ENCODE data around the gene B3GNT9.

GRCh38 chr16:67105881-67106280 lies 44.9 kb downstream of the B3GNT9 start:
- no peak for TF ChIP-seq MAFK (IDR thresholded peaks at IDR 0.05; ENCODE audit: low read depth, low read length)
- TF ChIP-seq RAD21 (IDR thresholded peaks at IDR 0.05 in 1 of 2, conservative IDR thresholded peaks at IDR 0.05 in 1 of 2; ENCODE audit: low read depth in 2 of 2, low read length in 2 of 2) = no peak
- TF ChIP-seq, protein P1, sequence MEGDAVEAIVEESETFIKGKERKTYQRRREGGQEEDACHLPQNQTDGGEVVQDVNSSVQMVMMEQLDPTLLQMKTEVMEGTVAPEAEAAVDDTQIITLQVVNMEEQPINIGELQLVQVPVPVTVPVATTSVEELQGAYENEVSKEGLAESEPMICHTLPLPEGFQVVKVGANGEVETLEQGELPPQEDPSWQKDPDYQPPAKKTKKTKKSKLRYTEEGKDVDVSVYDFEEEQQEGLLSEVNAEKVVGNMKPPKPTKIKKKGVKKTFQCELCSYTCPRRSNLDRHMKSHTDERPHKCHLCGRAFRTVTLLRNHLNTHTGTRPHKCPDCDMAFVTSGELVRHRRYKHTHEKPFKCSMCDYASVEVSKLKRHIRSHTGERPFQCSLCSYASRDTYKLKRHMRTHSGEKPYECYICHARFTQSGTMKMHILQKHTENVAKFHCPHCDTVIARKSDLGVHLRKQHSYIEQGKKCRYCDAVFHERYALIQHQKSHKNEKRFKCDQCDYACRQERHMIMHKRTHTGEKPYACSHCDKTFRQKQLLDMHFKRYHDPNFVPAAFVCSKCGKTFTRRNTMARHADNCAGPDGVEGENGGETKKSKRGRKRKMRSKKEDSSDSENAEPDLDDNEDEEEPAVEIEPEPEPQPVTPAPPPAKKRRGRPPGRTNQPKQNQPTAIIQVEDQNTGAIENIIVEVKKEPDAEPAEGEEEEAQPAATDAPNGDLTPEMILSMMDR (IDR thresholded peaks at IDR 0.05; ENCODE audit: control extremely low read depth in 1 of 3, insufficient read depth in 1 of 3, low read depth in 1 of 3, low read length in 3 of 3) = no peak
- TF ChIP-seq FOSL1 (IDR thresholded peaks at IDR 0.05; ENCODE audit: insufficient read depth, low read depth, low read length) = no peak
- TF ChIP-seq POLR2A (IDR thresholded peaks at IDR 0.05; ENCODE audit: control extremely low read depth in 1 of 2, low read depth in 2 of 2, low read length in 2 of 2) = no peak
- no peak for TF ChIP-seq SP2 (IDR thresholded peaks at IDR 0.05; ENCODE audit: low read length)
- TF ChIP-seq, protein P2, sequence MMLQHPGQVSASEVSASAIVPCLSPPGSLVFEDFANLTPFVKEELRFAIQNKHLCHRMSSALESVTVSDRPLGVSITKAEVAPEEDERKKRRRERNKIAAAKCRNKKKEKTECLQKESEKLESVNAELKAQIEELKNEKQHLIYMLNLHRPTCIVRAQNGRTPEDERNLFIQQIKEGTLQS (IDR thresholded peaks at IDR 0.05; ENCODE audit: insufficient read depth, low read depth, low read length) = no peak
- TF ChIP-seq RFX5 (IDR thresholded peaks at IDR 0.05; ENCODE audit: borderline replicate concordance, low read depth, low read length) = no peak
- TF ChIP-seq EZH2 (IDR thresholded peaks at IDR 0.05; ENCODE audit: low read depth, low read length, severe bottlenecking) = no peak
- TF ChIP-seq SIN3A (conservative IDR thresholded peaks at IDR 0.05 in 1 of 2, IDR thresholded peaks at IDR 0.05 in 1 of 2; ENCODE audit: low read depth in 1 of 2, low read length in 2 of 2) = no peak
- TF ChIP-seq YY1 (IDR thresholded peaks at IDR 0.05; ENCODE audit: low read depth, low read length) = no peak
- TF ChIP-seq POLR2AphosphoS5 (IDR thresholded peaks at IDR 0.05; ENCODE audit: low read depth, low read length) = no peak
- no peak for TF ChIP-seq JUND (IDR thresholded peaks at IDR 0.05; ENCODE audit: low read length)
- TF ChIP-seq CEBPB (IDR thresholded peaks at IDR 0.05; ENCODE audit: low read depth, low read length) = no peak
